Measurements from ENCODE around the gene RTKN2.

- no peak for TF ChIP-seq CTCF (IDR thresholded peaks at IDR 0.05)
- TF ChIP-seq EZH2 (IDR thresholded peaks at IDR 0.05; ENCODE audit: borderline replicate concordance, insufficient read depth, low read depth, low read length, poor library complexity, severe bottlenecking), result no peak
These were observed 73.5 kb downstream of the RTKN2 start for GRCh38 chr10:62194924-62195674.
